AG10803 (cell line): ENCODE data around the gene BRD4.

Source experiments
- DNase-seq: peaks from one replicate; pipeline ENCODE4 v3.0.0; 2010; ENCODE audit warnings: low read depth
- H3K4me3 ChIP-seq: 2 replicates; pipeline ENCODE4 v1.5.1; 2011; ENCODE audit warnings: mild to moderate bottlenecking, low read length, control low read depth
- TF ChIP-seq, protein P1 (sequence below): conservative IDR thresholded peaks from 2 replicates; pipeline ENCODE4 v1.5.1; 2011; ENCODE audit warnings: mild to moderate bottlenecking, low read length, control low read depth, inconsistent platforms

The BRD4 gene

DNA sequence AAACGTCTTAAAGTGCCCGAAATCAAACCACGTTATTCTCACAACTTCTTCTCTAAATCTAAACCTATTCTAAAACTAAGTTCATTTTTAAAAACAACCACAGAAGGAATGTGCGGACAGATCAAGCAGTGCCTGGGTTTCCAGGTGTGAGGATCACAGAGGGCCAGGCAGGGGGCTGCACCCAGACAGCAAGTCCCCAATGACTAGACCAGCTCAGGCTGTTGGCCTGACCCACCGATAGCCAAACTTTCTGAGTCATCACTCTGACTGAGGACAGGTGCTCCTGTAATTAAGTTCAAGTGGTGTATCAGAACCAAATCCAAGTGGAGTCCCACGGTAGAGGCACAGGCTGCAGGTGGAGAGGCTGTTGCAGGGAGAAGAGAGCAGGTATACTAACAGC lies 62.5 kb downstream of the BRD4 start:
- TF ChIP-seq, protein P1, sequence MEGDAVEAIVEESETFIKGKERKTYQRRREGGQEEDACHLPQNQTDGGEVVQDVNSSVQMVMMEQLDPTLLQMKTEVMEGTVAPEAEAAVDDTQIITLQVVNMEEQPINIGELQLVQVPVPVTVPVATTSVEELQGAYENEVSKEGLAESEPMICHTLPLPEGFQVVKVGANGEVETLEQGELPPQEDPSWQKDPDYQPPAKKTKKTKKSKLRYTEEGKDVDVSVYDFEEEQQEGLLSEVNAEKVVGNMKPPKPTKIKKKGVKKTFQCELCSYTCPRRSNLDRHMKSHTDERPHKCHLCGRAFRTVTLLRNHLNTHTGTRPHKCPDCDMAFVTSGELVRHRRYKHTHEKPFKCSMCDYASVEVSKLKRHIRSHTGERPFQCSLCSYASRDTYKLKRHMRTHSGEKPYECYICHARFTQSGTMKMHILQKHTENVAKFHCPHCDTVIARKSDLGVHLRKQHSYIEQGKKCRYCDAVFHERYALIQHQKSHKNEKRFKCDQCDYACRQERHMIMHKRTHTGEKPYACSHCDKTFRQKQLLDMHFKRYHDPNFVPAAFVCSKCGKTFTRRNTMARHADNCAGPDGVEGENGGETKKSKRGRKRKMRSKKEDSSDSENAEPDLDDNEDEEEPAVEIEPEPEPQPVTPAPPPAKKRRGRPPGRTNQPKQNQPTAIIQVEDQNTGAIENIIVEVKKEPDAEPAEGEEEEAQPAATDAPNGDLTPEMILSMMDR = no peak

GRCh38 chr19:15268928-15269253 lies 63.4 kb downstream of the BRD4 start:
- no peak overlapping the region for H3K4me3 ChIP-seq
- TF ChIP-seq, protein P1 = no peak
- no peak for DNase-seq

More for the DNA sequence above, 62.5 kb downstream of the BRD4 start:
- no peak overlapping the region for H3K4me3 ChIP-seq
- DNase-seq = no peak

DNA sequence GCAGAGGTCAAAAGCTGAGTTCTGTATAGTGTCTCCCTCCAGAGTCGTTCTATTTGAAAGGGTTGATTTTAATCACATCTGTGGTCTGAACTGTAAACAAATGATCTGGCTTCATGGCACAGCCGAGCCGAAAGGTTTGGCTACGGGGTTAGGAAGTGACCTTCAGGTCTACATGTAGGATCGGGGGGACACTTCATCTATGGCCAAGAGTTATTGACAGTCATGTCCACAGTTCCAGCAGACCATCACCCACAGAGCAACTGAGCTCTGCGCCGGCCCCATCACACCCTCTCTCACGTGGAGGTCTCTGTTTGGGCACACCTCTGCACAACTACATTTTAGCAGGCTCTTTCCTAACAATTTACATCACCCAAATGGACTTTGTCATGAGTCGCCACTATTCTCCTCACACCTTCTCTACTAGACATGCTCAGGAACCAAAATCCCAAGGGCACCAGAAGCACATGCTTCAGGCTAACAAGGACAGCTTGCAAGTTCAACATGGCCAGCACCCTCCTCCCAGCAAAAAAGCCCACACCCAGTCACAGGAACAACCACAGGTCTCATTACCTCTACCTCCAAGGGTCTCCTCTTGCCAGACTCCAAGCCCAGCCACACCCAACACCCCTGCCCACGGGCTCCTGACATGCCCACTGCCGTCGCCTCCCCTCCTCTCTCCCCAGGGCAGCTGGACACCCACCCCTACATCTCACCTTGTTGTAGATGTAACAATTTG lies 64.0 kb downstream of the BRD4 start:
- TF ChIP-seq, protein P1 = no peak
- no peak overlapping the region for H3K4me3 ChIP-seq
- no peak for DNase-seq

DNA sequence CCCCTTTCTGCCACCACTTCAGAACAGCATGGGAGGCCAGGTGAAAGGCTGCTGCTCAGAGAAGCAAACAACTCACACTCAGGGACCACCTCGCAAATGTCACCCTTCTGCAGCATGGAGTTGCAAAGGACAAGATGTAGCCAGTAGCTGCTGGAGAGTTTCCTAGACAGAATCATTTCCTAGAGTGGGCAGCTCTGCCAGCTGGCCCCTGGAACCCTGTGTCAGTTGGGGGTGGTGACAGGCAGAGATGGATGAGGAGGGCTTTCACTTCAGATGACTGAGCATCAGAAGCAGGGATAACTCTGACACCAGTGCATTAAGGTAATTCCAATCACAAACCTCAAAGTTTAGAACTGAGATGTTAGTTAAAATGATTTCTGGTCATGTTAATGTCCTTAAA lies 65.7 kb downstream of the BRD4 start:
- no peak for DNase-seq
- H3K4me3 ChIP-seq = no peak overlapping the region
- TF ChIP-seq, protein P1 = no peak

DNA sequence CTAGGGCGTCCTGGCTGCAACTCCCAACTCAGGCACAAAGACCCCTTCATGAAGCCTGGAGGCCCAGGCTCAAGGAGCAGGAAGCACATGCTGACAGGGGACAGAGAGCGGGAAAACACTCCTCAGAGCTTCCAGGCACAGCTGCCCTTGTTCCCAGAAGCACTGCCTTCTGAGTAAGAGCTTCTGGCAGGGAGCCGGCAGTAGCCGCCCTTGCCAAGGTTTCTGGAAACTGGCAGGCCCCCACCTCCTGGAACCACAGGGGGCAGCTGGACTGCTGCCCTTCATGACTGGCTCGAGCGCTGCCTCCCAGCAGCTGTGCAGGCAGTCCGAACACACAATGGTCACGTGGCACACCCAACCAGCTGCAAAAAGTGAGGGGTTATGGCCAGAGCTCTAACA lies 66.5 kb downstream of the BRD4 start:
- H3K4me3 ChIP-seq = no peak overlapping the region
- TF ChIP-seq, protein P1 = no peak
- peak; percentile 95 for DNase-seq

GRCh38 chr19:15265214-15265849 lies 67.0 kb downstream of the BRD4 start:
- TF ChIP-seq, protein P1 = no peak
- no peak for DNase-seq
- H3K4me3 ChIP-seq = no peak overlapping the region

DNA sequence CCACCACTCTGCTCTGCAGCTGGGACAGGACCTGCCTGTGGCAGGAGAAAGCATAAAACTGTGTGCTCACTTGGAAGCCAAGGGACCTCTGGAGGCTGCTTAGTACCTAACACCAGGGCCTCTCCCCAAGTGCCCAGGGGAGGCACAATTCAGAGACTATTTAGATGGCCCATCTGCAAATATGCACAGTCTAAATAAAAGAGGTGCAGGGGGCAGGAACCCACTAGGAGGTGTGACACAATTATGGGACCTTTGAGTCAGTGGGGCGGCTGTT lies 67.5 kb downstream of the BRD4 start:
- TF ChIP-seq, protein P1 = no peak
- no peak for DNase-seq
- no peak overlapping the region for H3K4me3 ChIP-seq
